ENCODE data around the gene ERICH2. TPM values are rescaled to one million over a fixed set of nuclear protein-coding genes. Genes with fewer than 3 reads are reported as not detected.

Gene ERICH2
- total and polyA plus RNA-seq, 2 of the 13 experiments (the other 11 are each of a cell fraction or from before 2014, with no cell fraction given) = not detected

- TF ChIP-seq, protein P1, sequence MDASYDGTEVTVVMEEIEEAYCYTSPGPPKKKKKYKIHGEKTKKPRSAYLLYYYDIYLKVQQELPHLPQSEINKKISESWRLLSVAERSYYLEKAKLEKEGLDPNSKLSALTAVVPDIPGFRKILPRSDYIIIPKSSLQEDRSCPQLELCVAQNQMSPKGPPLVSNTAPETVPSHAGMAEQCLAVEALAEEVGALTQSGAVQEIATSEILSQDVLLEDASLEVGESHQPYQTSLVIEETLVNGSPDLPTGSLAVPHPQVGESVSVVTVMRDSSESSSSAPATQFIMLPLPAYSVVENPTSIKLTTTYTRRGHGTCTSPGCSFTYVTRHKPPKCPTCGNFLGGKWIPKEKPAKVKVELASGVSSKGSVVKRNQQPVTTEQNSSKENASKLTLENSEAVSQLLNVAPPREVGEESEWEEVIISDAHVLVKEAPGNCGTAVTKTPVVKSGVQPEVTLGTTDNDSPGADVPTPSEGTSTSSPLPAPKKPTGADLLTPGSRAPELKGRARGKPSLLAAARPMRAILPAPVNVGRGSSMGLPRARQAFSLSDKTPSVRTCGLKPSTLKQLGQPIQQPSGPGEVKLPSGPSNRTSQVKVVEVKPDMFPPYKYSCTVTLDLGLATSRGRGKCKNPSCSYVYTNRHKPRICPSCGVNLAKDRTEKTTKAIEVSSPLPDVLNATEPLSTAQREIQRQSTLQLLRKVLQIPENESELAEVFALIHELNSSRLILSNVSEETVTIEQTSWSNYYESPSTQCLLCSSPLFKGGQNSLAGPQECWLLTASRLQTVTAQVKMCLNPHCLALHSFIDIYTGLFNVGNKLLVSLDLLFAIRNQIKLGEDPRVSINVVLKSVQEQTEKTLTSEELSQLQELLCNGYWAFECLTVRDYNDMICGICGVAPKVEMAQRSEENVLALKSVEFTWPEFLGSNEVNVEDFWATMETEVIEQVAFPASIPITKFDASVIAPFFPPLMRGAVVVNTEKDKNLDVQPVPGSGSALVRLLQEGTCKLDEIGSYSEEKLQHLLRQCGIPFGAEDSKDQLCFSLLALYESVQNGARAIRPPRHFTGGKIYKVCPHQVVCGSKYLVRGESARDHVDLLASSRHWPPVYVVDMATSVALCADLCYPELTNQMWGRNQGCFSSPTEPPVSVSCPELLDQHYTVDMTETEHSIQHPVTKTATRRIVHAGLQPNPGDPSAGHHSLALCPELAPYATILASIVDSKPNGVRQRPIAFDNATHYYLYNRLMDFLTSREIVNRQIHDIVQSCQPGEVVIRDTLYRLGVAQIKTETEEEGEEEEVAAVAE (CRISPR knock-in tag; IDR thresholded peaks at IDR 0.05; ENCODE audit: borderline replicate concordance) = 0 out of 2 replicates have a peak, but pooled peaks have one; percentile 65
- TF ChIP-seq ZFP37 (CRISPR knock-in tag; IDR thresholded peaks at IDR 0.05; ENCODE audit: borderline replicate concordance) = no peak
- no peak for TF ChIP-seq MTA3 (CRISPR knock-in tag; IDR thresholded peaks at IDR 0.05)
- no peak for TF ChIP-seq ZNF616 (CRISPR knock-in tag; IDR thresholded peaks at IDR 0.05; ENCODE audit: low read depth)
- TF ChIP-seq NPAS2 (CRISPR knock-in tag; IDR thresholded peaks at IDR 0.05; ENCODE audit: borderline replicate concordance) = no peak
- TF ChIP-seq ZNF230 (CRISPR knock-in tag; IDR thresholded peaks at IDR 0.05) = no peak
- no peak for TF ChIP-seq ZNF10 (CRISPR knock-in tag; IDR thresholded peaks at IDR 0.05; ENCODE audit: borderline replicate concordance, low read depth)
- TF ChIP-seq KLF9 (CRISPR knock-in tag; IDR thresholded peaks at IDR 0.05; ENCODE audit: low read depth) = no peak
- no peak for TF ChIP-seq TAF15 (IDR thresholded peaks at IDR 0.05; ENCODE audit: low read depth, low read length, poor library complexity, severe bottlenecking)
- TF ChIP-seq ZNF101 (CRISPR knock-in tag; IDR thresholded peaks at IDR 0.05; ENCODE audit: borderline replicate concordance, low read depth) = no peak
- no peak for TF ChIP-seq MEF2D (CRISPR knock-in tag; IDR thresholded peaks at IDR 0.05)
- no peak for TF ChIP-seq ZNF317 (CRISPR knock-in tag; IDR thresholded peaks at IDR 0.05)
- TF ChIP-seq NR2F1 (CRISPR knock-in tag; IDR thresholded peaks at IDR 0.05) = no peak
- no peak for TF ChIP-seq MAFG (CRISPR knock-in tag; IDR thresholded peaks at IDR 0.05)
- no peak for TF ChIP-seq ZSCAN30 (CRISPR knock-in tag; IDR thresholded peaks at IDR 0.05)
- TF ChIP-seq IRF2 (CRISPR knock-in tag; IDR thresholded peaks at IDR 0.05) = peak; percentile 60; the same call in 1 of the 2 replicates
- TF ChIP-seq SRY (CRISPR knock-in tag; IDR thresholded peaks at IDR 0.05) = no peak
- no peak for TF ChIP-seq PRDM10 (CRISPR knock-in tag; IDR thresholded peaks at IDR 0.05; ENCODE audit: low read depth)
- no peak for TF ChIP-seq ZNF761 (CRISPR knock-in tag; conservative IDR thresholded peaks at IDR 0.05)
- TF ChIP-seq EED (CRISPR knock-in tag; IDR thresholded peaks at IDR 0.05) = no peak
- 0 out of 2 replicates have a peak, but pooled peaks have one; percentile 36 for TF ChIP-seq MIXL1 (CRISPR knock-in tag; IDR thresholded peaks at IDR 0.05)
- no peak for TF ChIP-seq ZNF558 (CRISPR knock-in tag; IDR thresholded peaks at IDR 0.05; ENCODE audit: borderline replicate concordance)
Measured at GRCh38 chr2:170744248-170745002, 25.8 kb upstream of the ERICH2 start (continued).
